Dermis microvascular lymphatic vessel endothelial cell (primary cell): ENCODE measurements around the gene ZNF524. TPM values are rescaled to one million over a fixed set of nuclear protein-coding genes. Genes with fewer than 3 reads are reported as not detected.

Experiments used
- DNase-seq, 2 donors: peaks; one replicate each; pipeline versions ENCODE4 v3.0.0 to v3.0.0-alpha.2; 2010; ENCODE audit warnings: low read depth in 2 of 2
- total RNA-seq: library from RNA; depleted of rRNA; stranded (reverse); fragments of >200 nt; gene quantifications from 2 replicates; pipeline ENCODE4 v1.2.1, GENCODE V29; 2014

The ZNF524 gene
- total RNA-seq, 1 donor from 2014 or later = 6.9 TPM

- DNase-seq = peak in 1 of 2 donors; percentile 12
Measured at GRCh38 chr19:55642153-55643002, 42.3 kb downstream of the ZNF524 start.

GRCh38 chr19:55643003-55643886 lies 43.2 kb downstream of the ZNF524 start, which contains the start of gene ZNF581:
TSS of gene ZNF581 (plus strand) at chr19:55643649. CDS start at chr19:55644572, 923 bp downstream.
- DNase-seq = peak; percentile 43 to 74

GRCh38 chr19:55643887-55644176 lies 43.7 kb downstream of the ZNF524 start:
- no peak for DNase-seq

- DNase-seq = no peak
Measured at GRCh38 chr19:55644191-55644833, 44.2 kb downstream of the ZNF524 start.

GRCh38 chr19:55644842-55645511 lies 44.9 kb downstream of the ZNF524 start:
- DNase-seq = no peak

GRCh38 chr19:55645512-55645881 lies 45.4 kb downstream of the ZNF524 start:
- DNase-seq = no peak

GRCh38 chr19:55646889-55647731 lies 47.0 kb downstream of the ZNF524 start:
- DNase-seq = no peak

- DNase-seq = peak in 1 of 2 donors; percentile 70
Measured at GRCh38 chr19:55647732-55648584, 47.9 kb downstream of the ZNF524 start, which contains the start of gene CCDC106. TSS of gene CCDC106 (plus strand) at chr19:55648212. CDS start at chr19:55649047, 835 bp downstream.

- DNase-seq = peak in 1 of 2 donors; percentile 17
Measured at GRCh38 chr19:55648585-55649267, 48.6 kb downstream of the ZNF524 start.

- DNase-seq = no peak
Measured at GRCh38 chr19:55649268-55650125, 49.4 kb downstream of the ZNF524 start.

- DNase-seq = no peak
Measured at GRCh38 chr19:55650126-55650557, 50.1 kb downstream of the ZNF524 start.

GRCh38 chr19:55650602-55651230 lies 50.6 kb downstream of the ZNF524 start:
- no peak for DNase-seq

- DNase-seq = no peak
Measured at GRCh38 chr19:55651236-55651635, 51.1 kb downstream of the ZNF524 start.

GRCh38 chr19:55652311-55653128 lies 52.4 kb downstream of the ZNF524 start:
- no peak for DNase-seq
